NOMO-1 treated with DMSO at 0.1 percent for 48 hours (cell line): ENCODE data around the gene PAEP.
"Not testable (repeated sequence)": the region's sequence is repeated elsewhere in the genome, so short reads cannot be mapped to it uniquely, and the experiment has no call there.

ENCODE experiments used
- DNase-seq: peaks from one replicate; lab custom pipeline; 2025; ENCODE audit not compliant: unreplicated experiment; lab: John Stamatoyannopoulos, UW

Gene PAEP

GRCh38 chr9:135525241-135526088 lies 36.1 kb upstream of the PAEP start:
- no peak for DNase-seq

GRCh38 chr9:135526089-135526729 lies 35.3 kb upstream of the PAEP start:
- no peak for DNase-seq

GRCh38 chr9:135526730-135527571 lies 34.6 kb upstream of the PAEP start:
- DNase-seq, result no peak

- DNase-seq, result not testable (repeated sequence)
These were observed 32.6 kb upstream of the PAEP start for GRCh38 chr9:135528842-135529435.

- DNase-seq, result no peak
These were observed 31.4 kb upstream of the PAEP start for GRCh38 chr9:135530146-135530545.

- DNase-seq, result no peak
These were observed 30.5 kb upstream of the PAEP start for GRCh38 chr9:135531096-135531495.

- no peak for DNase-seq
These were observed 28.4 kb upstream of the PAEP start for GRCh38 chr9:135533113-135533512.

- DNase-seq, result no peak
These were observed 27.9 kb upstream of the PAEP start for GRCh38 chr9:135533674-135534073.

GRCh38 chr9:135534192-135534711 lies 27.3 kb upstream of the PAEP start:
- not testable (repeated sequence) for DNase-seq

- not testable (repeated sequence) for DNase-seq
These were observed 26.7 kb upstream of the PAEP start for GRCh38 chr9:135534826-135535225.

- DNase-seq, result not testable (repeated sequence)
These were observed 25.9 kb upstream of the PAEP start for GRCh38 chr9:135535631-135536030.

GRCh38 chr9:135536216-135536615 lies 25.3 kb upstream of the PAEP start:
- no peak for DNase-seq

GRCh38 chr9:135543262-135543894 lies 18.2 kb upstream of the PAEP start:
- not testable (repeated sequence) for DNase-seq

- DNase-seq, result no peak
These were observed 16.4 kb upstream of the PAEP start for GRCh38 chr9:135544981-135545635.

- DNase-seq, result not testable (repeated sequence)
These were observed 15.8 kb upstream of the PAEP start, which contains the start of gene OBP2A for GRCh38 chr9:135545646-135546176. OBP2A (plus strand) TSS chr9:135546126; CDS start chr9:135546181, 55 bp downstream.

- DNase-seq, result not testable (repeated sequence)
These were observed 14.6 kb upstream of the PAEP start for GRCh38 chr9:135546792-135547617.

- no peak for DNase-seq
These were observed 13.5 kb upstream of the PAEP start for GRCh38 chr9:135547756-135548736.
